NCI-H1105 treated with DMSO at 0.1 percent for 48 hours (cell line): Measurements from ENCODE around the gene HPCA.
A peak's percentile ranks its signal among the peaks of the same experiment; 100 is the strongest.

Source experiments
- DNase-seq: peaks from one replicate; lab custom pipeline; 2025; lab: John Stamatoyannopoulos, UW

The HPCA gene

DNA sequence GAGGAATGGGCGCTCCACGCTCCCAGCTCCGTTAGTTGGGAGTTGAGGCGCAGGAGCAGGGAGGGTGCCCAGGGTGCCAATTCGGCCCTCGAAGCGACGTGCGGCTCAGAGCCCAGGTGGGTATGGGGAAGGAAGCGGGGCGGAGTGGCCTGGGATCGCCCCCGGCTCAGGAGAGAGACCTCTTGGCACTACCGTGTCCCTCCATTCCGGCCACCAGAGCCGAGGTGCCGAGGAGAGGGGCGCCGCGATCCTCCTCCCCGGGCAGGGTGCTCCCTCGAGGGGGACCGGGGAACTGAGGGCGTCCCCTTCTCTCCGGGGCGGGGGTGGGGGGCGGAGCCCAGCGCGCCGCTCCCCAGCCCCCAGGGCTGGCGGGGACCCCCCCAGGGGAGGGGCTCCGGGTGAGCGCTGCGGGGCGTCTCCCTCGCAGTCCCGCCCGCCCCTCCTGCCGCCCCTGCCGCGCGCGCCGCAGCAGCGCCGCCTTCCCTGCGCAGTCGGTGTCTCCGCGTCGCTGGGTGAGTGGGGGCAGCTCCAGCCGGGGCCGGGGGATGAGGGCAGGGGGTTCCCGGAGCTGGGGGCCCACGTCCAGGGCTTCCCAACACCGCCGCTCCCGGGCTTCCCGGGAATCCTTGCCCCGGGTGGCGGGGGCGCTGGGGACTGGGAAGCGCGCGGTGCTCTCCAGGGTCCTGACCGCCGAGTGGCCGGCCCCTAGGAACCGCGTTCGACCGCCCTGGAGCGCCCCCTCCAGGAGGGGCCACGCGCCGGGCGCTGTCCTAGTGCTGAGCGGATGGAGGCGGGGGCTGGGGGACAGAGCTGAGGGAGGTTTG lies at the start of gene HPCA:
HPCA (plus strand) TSS at position 488 of the 824 bp plus-strand sequence. CDS start 2,408 bp downstream, outside the sequence.
- peak; percentile 27 for DNase-seq

DNA sequence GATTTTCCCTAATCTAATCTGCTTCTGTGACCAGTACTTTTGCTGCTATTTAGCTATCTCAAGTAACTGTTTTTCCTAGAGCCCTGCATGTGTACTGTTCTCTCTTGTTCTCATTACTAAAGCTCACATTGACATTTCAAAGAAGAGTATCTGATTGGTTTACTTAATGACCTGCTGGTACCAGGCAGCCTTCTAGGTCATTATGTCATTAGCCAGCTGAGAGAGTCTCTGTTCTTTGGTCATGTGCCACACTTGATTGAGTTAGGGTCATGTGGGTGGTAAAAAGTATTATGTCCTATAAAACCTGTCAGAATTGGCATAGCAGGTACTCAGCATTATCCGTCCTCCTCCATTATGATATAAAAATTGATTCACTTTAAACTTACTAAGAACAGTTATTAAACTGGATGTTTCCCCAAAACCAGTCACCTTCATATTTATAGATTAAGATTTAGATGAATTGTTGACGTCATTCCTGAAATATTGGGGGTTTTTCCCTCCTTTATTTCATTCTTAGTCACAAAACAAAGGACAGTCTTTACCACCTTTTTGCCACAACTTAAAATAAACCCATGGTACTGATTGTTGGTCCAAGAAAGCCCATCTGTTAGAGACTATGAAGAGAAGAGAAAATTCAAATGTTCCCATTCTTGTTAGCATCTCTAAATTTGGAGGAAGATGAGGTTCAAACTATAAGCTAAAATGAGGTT lies 37.8 kb upstream of the HPCA start:
- DNase-seq, result peak; percentile 9

DNA sequence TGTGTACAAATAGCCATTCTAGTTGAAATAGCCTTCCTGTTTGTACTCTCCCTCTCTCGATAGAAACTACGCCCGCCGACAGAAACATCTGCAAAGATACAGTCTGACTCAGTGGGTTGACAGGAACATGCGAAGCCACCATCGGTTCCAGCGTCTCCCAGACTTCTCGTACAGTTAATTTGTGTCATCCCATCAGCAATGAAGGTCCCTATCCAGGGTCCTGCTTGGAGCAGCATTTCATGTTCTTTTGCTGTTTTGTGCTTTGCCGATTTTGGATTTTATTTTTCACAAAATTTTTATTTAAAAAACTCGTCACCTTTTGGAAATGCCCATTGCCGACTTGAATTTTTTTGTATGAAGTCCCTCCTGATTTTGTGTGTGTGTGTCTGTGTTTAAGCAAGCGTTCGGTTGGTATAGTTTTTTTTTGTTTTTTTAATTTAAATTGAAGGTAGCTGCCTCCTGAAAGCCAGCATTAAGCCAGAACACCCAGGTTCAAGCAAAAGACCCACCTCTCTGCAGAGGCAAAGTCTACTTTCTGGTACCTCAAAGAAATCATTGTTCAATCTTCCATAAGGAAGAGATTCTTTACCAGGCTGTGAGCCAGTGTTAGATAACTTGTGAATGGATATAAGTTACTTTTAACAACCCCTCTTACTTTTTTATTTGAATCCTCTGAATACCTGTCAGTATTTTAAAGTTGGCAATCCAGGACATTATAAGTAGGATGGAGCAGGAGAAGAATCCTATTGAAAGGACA lies 30.3 kb upstream of the HPCA start:
- no peak for DNase-seq

GRCh38 chr1:32858136-32858535 lies 28.2 kb upstream of the HPCA start:
- no peak for DNase-seq

- no peak for DNase-seq
Observed at GRCh38 chr1:32858791-32859190, 27.5 kb upstream of the HPCA start.

DNA sequence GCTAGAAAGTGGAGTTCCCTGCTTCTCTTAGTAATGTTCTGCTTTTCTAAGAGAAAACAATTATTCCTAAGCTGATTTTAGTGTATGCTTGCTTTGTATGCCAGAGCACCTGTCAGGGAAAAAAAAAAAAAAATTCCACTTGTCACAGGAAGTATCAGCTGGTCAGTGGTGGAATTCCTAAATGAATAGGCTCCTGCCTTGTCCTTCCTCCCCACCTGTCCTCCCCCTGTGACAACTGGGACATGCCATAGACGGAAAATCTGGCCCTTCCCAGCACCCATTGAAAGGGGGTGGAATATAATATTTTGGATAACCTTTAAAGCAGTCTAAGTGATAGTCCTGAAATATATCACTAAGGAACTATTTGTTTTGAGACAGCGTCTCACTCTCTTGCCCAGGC lies 26.4 kb upstream of the HPCA start:
- no peak for DNase-seq

DNA sequence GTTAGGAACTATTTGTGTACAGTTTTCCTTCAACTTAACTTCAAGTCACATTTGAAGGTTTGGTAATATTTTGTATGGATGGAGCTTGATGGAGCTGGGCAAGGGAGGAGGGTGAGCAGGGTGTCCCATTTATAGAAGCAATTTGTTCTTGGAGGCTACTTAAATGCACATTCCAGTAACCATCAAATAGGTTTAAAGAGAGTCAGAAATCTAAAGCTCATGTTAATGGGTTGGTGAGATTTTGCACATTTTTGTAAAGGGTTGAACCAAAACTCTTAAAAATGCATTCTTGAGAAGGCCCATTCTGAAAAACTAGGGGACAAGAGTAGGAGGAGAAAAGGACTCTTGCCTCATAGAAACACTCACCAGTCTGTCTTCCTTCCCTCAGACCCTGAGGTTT lies 25.7 kb upstream of the HPCA start:
- no peak for DNase-seq

DNA sequence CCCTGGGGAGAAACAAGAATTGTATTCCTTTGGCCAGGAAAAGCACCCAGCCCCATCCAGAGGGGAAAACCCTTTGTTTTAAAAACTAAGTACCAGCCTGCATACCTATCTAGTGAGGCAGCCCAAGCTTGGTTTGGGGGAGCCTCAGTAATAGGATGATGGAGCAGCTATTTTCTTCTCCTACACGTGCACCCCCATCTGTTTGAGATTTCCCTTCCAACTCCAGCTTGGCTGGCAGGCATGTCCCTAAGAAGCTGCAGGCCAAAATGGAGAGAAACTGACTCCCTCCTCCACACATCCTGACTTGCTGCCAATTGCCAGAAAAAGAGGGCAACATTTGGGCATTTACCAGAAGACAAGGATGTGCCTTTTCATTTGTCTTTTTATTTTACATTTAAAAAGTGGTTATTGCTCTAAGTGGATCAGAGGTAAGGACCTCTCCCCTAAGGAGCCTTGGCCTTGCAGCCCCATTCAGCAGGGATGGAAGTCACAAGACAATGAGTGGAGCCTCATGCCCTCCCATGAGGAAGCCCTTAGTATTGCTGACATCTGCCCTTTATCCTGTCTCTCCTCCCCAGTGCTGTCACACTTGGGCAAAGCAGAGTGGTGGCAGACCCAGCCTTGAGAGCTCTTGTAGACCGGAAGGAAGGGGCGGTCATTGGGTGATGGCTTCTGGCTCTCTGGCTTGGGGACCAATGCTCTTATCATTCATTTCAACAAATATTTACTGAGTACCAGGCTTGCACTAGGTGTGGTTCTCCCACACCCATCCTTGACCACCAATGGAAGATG lies 24.2 kb upstream of the HPCA start:
- DNase-seq, result no peak

DNA sequence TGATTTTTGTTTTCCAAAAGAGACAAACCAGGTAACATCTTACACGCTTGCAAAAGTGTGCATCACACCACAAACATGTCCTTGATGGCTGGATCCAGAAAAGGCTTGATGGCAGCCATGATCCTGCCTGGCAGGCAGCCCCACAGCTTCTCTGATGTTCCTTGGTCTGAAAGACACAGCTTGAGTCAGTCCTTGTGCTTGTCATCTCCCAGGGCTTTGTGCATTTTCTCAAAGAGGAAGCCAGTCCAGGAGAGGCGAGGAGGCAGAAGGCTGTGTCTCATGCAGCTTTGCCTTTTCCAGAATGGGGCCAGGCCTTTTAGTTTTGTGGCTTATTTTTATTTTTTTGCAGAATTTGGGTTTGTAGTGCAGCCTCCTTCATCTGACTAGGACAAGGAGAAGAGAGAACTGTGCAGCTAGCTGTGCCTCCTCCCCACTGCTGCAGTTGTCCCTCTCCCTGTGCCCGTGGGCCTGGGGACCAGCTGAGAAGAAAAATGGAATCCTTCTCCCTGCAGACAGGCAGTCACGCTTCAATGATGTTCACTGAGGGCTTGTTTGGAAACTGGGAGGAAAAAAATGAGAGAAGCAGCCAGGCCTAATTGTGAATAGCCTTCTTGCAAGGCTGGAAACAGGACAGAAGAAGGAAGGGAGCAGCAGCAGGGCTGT lies 22.9 kb upstream of the HPCA start:
- no peak for DNase-seq

DNA sequence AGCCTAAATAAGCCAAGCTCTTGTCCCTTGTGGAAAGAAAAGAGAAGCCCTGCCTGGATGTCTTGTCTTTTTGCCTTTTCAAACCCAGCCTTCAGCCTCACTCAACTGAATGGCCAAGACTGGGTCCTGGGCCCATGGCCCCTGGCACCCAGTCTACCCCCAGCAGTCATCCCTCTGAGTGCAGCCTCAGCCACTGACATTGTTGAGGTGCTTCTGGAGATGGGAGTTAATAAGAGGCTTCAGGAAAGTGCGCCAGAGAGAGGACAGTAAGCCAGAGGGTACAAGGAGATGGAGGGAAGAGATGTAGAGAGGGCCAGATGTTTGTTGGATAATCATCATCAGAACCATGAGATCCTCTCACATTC lies 22.4 kb upstream of the HPCA start:
- DNase-seq, result no peak

DNA sequence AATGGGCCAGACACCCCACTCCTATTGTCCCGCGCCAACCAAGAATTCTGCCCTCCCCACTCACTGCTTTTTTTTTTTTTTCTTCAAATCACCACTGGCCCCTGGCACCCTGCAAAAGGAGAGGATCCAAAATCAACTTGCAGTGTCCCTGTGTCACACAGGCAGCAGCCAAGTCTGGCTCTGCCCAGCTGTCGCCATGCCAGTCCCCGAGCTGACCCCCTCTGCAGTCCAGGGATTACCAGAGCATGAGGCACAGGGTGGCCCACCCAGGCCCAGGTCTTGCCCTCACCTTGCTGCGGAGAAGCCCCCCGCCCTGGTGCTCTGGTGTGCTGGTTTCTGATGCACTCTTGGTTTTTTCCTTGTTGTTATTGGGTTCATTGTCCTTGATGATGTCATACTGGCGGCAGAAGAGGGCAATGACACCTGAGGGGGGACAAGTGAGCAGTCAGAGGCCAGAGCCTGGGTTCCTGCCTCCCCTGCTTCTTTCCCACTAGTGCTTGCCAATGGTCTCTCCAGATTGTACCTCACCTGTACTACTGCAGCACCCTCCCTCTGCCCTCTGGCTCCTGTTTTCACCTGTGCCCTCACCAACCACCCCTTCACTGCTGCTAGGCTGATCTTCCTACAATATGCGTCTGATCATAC lies 21.8 kb upstream of the HPCA start:
- DNase-seq, result no peak

DNA sequence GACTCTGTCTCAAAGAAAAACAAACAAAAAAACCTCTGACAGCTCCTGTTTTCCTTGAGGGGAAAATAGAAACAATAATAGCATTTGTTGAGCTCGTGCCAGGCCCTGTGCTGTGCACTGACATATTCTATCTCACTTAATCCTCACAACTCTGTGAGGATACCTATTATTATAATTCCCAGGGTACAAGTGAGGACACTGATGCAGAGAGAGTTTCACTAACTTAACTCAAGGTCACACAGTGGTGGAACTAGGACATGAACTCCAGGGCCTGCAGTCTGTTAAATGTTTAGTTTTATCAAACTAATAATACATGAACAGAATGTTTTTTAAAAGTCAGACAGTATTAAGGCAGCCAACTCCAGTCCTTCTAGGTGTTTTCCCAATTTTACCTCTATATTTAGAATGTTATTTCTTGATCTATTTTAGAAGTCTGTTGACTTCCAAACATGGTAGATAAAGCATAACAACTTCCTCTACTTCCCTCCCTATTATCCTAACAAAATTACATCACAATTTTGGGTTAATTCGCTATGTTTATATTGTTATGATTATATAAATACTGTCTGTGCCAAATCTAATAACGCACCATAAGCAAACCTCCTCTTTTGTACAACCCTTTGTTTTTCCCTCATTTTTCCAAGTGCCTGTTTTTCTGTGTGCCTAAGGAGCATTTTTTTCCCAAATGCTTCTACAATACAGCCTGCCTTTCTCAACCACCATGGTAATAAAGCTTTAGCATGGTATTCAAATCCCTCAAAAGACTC lies 20.5 kb upstream of the HPCA start:
- DNase-seq, result no peak

DNA sequence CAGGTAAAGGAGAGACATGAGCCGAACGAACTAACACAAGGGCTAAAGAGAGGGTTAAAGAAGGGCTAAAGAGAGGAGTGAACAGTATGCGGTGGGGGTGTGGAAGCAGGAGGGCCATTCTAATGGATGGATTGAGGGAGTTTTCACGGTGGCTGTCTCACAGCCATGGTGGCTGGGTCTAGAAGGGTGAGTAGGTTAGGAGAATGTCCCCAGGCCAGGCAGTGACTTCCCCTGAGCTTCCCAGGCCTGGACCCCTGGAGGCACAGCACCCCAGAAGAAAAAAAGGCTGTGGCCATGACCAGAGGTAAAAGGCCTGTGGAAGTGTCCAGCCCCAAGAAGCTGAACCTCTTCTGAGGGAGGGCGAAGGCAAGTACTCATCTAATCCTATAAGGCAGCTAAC lies 19.1 kb upstream of the HPCA start:
- no peak for DNase-seq

DNA sequence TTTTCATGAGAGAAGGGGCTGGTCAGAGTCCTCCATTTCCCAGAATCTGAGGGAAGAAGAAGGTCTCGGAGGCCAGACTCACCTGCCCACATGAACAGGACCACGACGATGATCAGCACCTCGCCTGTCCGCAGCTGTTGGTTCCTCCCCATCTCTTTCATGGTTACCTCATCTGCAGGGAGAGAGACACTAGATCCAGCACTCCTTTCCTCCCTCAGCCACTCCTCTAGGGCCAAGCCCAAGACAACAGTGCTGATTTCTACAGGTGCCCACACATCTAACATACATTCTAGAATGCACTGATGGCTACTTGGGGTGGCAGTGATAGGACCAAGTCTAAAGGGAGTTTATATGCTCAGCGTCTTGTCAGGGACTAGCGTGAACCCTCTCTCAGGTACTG lies 18.6 kb upstream of the HPCA start:
- DNase-seq, result no peak

- DNase-seq, result no peak
Observed at GRCh38 chr1:32868085-32868484, 18.2 kb upstream of the HPCA start.

DNA sequence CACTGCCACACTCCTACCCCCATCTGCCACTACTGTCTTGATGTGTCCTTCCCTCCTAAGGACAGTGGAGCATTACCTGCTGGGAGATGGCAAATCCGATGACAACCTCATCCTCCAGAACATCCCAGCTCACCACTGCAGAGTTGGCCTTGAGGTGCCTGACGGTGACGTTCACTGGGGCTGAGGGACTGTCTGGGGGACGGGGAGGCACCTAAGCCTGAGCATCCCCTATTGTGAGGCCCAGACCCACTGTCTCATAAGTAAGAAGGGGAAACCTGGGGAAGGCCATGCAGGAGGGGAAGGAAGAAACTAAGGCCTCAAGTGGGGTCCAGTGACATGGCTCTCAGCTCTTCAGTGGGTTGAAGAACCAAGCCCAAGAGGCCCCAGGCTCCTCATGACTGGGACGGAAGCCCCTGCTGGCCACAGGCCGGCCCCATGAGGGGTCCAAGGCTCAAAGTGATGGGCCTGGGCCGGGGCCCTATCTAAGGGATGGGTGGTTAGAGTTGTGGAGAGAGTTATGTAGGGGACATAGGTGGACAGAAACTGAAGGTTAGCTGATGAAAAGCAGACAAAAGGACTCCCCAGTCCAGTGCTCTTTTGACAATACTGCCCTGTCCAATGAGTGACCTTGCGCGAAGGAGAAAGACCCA lies 17.4 kb upstream of the HPCA start:
- no peak for DNase-seq

DNA sequence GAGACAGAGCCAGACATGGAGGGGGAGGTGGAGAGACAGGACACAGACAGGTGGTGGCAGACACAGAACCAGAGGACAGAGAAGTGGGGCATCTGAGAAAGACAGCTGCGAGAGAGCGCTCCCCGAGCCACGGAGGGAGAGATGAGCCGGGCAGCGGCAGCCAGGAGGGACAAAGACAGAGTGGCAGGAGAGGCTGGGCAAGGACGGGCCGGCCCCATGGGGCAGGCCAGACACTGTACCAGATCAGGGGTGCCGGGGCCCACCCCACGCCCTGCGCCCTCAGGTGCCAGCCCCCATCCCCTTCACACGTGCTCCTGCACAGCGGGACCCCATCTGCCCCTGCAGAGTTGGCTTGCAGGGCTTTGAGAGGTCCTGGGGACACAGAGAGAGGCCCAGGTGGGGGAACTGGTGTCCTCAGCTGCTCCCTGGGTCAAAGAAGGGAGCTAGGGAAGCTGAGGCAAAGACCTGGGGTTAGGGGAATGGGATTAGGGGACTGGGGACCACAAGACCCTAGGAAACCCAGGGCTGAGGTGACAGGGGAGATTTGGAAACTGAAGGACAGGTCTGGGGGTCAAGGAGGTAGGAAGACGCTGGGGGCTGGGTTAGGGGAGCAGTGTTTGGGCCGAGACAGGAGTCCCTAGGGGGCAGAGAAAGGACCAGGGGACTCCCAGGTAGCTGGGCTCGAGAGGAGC lies 16.2 kb upstream of the HPCA start:
- DNase-seq, result no peak

DNA sequence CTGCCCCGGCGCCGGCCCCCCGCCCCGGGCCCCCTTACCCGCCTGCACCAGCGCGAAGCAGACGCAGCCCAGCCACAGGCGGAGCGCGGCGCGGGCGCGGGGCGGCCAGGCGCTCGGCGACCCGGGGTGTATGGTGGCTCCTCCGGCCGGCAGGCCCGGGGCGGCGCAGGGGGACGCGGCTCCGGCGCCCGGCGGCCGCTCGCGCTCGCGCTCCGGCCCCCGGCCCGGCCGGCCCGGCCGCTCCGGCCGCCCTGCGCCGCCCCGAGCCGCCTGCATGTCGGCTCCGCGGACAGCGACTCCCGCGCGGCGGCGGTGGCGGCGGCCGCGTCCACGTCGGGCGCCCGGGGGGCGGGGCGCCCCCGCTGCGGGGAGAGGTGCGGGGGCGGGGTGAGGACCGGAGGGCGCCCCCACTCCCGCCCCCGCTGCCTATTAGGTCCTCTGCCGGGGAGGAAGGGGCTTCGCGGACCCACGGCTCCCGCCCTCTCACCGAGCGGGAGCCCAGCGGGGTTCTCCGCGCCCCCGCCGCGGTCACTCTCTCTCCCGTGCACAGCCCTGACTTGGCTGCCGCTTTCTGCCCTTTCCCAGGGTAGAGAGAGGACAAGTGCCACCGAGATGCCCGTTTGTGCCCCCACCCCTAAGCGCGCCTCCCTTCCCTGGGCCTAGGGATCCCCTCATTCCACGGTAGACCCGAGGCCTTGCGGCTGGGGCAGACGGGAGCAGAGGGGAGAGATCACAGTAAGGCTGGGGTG lies 15.5 kb upstream of the HPCA start, which contains the start of gene FNDC5:
FNDC5 (minus strand) TSS at position 298 of the 749 bp plus-strand sequence.
- peak; percentile 15 for DNase-seq
